ENCODE results near the gene MLPH. TPM values are rescaled to one million over a fixed set of nuclear protein-coding genes. Genes with fewer than 3 reads are reported as not detected.
"Not testable (repeated sequence)": the region's sequence is repeated elsewhere in the genome, so short reads cannot be mapped to it uniquely, and the experiment has no call there.

MLPH gene
- total and polyA plus RNA-seq, 4 donors = 71.0 to 295 (median 192) TPM

DNA sequence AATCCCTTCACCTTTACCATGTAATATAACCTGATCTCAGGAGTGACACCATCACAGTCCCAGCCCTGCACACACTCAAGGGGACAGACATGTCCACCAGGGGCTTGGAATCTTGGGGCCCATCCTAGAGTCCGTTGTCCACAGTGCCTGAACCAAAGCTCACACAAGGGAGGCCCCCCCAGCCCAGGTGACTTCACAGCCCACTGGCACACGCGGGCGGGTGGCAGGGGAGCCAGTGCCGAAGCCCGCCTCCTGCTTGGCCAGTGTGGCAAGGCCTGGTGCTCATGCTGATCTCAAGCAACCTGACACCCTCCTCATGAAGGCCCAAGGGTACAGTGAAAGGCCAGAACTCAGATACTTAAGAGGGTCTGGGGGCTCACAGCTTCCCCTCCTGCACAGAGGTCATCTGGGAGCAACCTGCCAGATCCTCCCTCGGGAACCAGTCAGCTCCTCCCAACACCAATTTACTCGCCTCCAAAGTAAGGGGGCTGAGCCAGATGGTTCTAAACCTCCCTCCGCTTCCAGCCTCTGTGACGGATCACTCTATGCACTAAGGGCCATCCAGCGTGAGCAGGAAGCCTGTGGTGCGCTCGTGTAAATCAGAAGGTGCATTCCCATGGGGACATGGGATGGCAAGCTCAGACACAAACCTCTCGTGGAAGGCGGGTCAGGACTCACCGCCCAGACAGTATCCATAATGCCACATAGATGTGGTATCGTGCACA lies 106.7 kb downstream of the MLPH start:
- no peak for TF ChIP-seq CTCF (IDR thresholded peaks at IDR 0.05; ENCODE audit: control extremely low read depth, extremely low read depth)
- ATAC-seq (ENCODE audit: insufficient read depth, low FRiP score) (no peak), DNase-seq (no peak)
- 91 to 96% methylated on average over 17 of the region's 17 CpGs for WGBS, 2 donors
- peak overlapping the region in 1 of 2 donors; percentile 6 for H3K27ac ChIP-seq (ENCODE audit: low read depth in 1 of 2, low read length in 1 of 2)
- H3K9me3 ChIP-seq (ENCODE audit: control insufficient read depth in 4 of 4, insufficient read depth in 3 of 4, low read length in 3 of 4) = no peaks in the 10 kb centered on the region
- H3K4me3 ChIP-seq = no peak overlapping the region
- H3K9ac ChIP-seq (ENCODE audit: insufficient read depth in 1 of 2, low read length in 2 of 2) = no peak overlapping the region
- H3K36me3 ChIP-seq (ENCODE audit: control insufficient read depth in 4 of 4, insufficient read depth in 4 of 4, low read length in 4 of 4) = no peaks in the 10 kb centered on the region
- no peaks in the 10 kb centered on the region for H3K27me3 ChIP-seq (ENCODE audit: control insufficient read depth in 3 of 3, insufficient read depth in 3 of 3, low read length in 2 of 3)
- H3K4me1 ChIP-seq (ENCODE audit: control insufficient read depth in 5 of 5, insufficient read depth in 5 of 5, low read length in 5 of 5) = peaks cover 0 to 11% (median 3%) of the 10 kb centered on the region in 5 donors

DNA sequence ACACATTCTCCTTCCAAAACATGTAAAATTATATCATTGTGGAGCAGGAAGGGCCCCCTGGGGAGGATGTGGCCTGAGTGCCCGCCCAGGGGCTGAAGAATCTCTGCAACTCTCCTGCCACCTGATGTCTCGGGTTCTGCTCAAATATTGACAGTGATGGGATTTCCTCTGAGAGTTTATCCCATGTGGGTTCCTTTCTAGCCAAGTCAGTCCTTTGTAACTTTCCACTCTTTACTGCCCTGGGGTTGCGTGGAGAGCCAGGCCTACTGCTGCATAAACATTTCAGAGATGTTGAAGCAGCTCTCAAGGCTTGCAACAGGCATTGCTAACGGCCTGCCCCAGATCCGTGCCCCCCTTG lies 107.4 kb downstream of the MLPH start:
- Histone ChIP-seq H3K27me3 (ENCODE audit: control insufficient read depth in 3 of 3, insufficient read depth in 3 of 3, low read length in 2 of 3) (no peaks in the 10 kb centered on the region), H3K4me1 (ENCODE audit: control insufficient read depth in 5 of 5, insufficient read depth in 5 of 5, low read length in 5 of 5) (peaks cover 0 to 11% (median 3%) of the 10 kb centered on the region in 5 donors), H3K9ac (ENCODE audit: insufficient read depth in 1 of 2, low read length in 2 of 2) (no peak overlapping the region), H3K27ac (ENCODE audit: low read depth in 1 of 2, low read length in 1 of 2) (peak overlapping the region; percentile 68 to 73), H3K36me3 (ENCODE audit: control insufficient read depth in 4 of 4, insufficient read depth in 4 of 4, low read length in 4 of 4) (no peaks in the 10 kb centered on the region), H3K9me3 (ENCODE audit: control insufficient read depth in 4 of 4, insufficient read depth in 3 of 4, low read length in 3 of 4) (no peaks in the 10 kb centered on the region), H3K4me3 (no peak overlapping the region)
- WGBS, 2 donors = 57 to 73% methylated on average over 5 of the region's 5 CpGs
- ATAC-seq (ENCODE audit: insufficient read depth, low FRiP score) (no peak), DNase-seq (no peak)
- TF ChIP-seq CTCF (IDR thresholded peaks at IDR 0.05; ENCODE audit: control extremely low read depth, extremely low read depth) = no peak

GRCh38 chr2:237595829-237596519 lies 108.9 kb downstream of the MLPH start:
- not testable (repeated sequence) for H3K36me3 ChIP-seq (ENCODE audit: control insufficient read depth in 4 of 4, insufficient read depth in 4 of 4, low read length in 4 of 4); H3K4me3 ChIP-seq; H3K27me3 ChIP-seq (ENCODE audit: control insufficient read depth in 3 of 3, insufficient read depth in 3 of 3, low read length in 2 of 3); H3K9me3 ChIP-seq (ENCODE audit: control insufficient read depth in 4 of 4, insufficient read depth in 3 of 4, low read length in 3 of 4); ATAC-seq (ENCODE audit: insufficient read depth, low FRiP score); DNase-seq; H3K9ac ChIP-seq (ENCODE audit: insufficient read depth in 1 of 2, low read length in 2 of 2)
- 88 to 94% methylated on average over 5 of the region's 5 CpGs for WGBS, 2 donors
- H3K4me1 ChIP-seq (ENCODE audit: control insufficient read depth in 5 of 5, insufficient read depth in 5 of 5, low read length in 5 of 5) = peaks cover 0 to 17% (median 3%) of the 10 kb centered on the region in 5 donors
- peak overlapping the region in 1 of 2 donors; percentile 68 for H3K27ac ChIP-seq (ENCODE audit: low read depth in 1 of 2, low read length in 1 of 2)

- Histone ChIP-seq H3K4me1 (ENCODE audit: control insufficient read depth in 5 of 5, insufficient read depth in 5 of 5, low read length in 5 of 5) (peaks cover 2 to 13% (median 5%) of the 10 kb centered on the region in 5 donors), H3K9ac (ENCODE audit: insufficient read depth in 1 of 2, low read length in 2 of 2) (no peak overlapping the region), H3K4me3 (no peak overlapping the region), H3K9me3 (ENCODE audit: control insufficient read depth in 4 of 4, insufficient read depth in 3 of 4, low read length in 3 of 4) (no peaks in the 10 kb centered on the region), H3K36me3 (ENCODE audit: control insufficient read depth in 4 of 4, insufficient read depth in 4 of 4, low read length in 4 of 4) (no peaks in the 10 kb centered on the region), H3K27ac (ENCODE audit: low read depth in 1 of 2, low read length in 1 of 2) (no peak overlapping the region), H3K27me3 (ENCODE audit: control insufficient read depth in 3 of 3, insufficient read depth in 3 of 3, low read length in 2 of 3) (no peaks in the 10 kb centered on the region)
- TF ChIP-seq CTCF (IDR thresholded peaks at IDR 0.05; ENCODE audit: control extremely low read depth, extremely low read depth) = no peak
- 88 to 91% methylated on average over 13 of the region's 13 CpGs for WGBS, 2 donors
- no peak for DNase-seq
- no peak for ATAC-seq (ENCODE audit: insufficient read depth, low FRiP score)
Measured at GRCh38 chr2:237596520-237597195, 109.6 kb downstream of the MLPH start.

All from lung (tissue), 12 donors.